ENCODE results near the gene RPL21. TPM values are rescaled to one million over a fixed set of nuclear protein-coding genes. Genes with fewer than 3 reads are reported as not detected.
A peak's percentile ranks its signal among the peaks of the same experiment; 100 is the strongest.
"Not testable (repeated sequence)": the region's sequence is repeated elsewhere in the genome, so short reads cannot be mapped to it uniquely, and the experiment has no call there.

The RPL21 gene
- total RNA-seq, 3 donors from 2014 or later (not counting 1 experiment from before 2014, with no cell fraction given), result 969 to 1,229 (median 1,130) TPM

GRCh38 chr13:27203854-27204253, 47.5 kb upstream of the RPL21 start:
- Mint-ChIP-seq H3K27ac (no peak overlapping the region), H3K27me3 (ENCODE audit: low read depth in 2 of 2) (peaks cover 9 to 18% of the 10 kb centered on the region in 2 donors), H3K9me3 (no peaks in the 10 kb centered on the region), H3K4me3 (no peak overlapping the region), H3K4me1 (no peaks in the 10 kb centered on the region), H3K36me3 (no peaks in the 10 kb centered on the region)
- DNase-seq (peak in 1 of 2 donors; percentile 25), ATAC-seq (no peak)
- intact Hi-C loops (cut with micrococcal nuclease), result loop anchor here (2.0 kb wide), 1 partner anchor 219 kb away; no protein-coding TSS in a partner anchor
- no peak overlapping the region for H3K4me3 ChIP-seq (ENCODE audit: low read length)
- H3K4me1 ChIP-seq (ENCODE audit: control insufficient read depth, insufficient read depth, low read length), result no peaks in the 10 kb centered on the region
- H3K27ac ChIP-seq (ENCODE audit: low read length), result no peak overlapping the region
- no peaks in the 10 kb centered on the region for H3K9me3 ChIP-seq (ENCODE audit: control insufficient read depth, insufficient read depth, low read length)
- TF ChIP-seq CTCF (IDR thresholded peaks at IDR 0.05), result no peak
- 77% methylated on average over 3 of the region's 3 CpGs for WGBS (ENCODE audit: insufficient coverage)
- no peaks in the 10 kb centered on the region for H3K36me3 ChIP-seq (ENCODE audit: control insufficient read depth, insufficient read depth, low read length)
- H3K27me3 ChIP-seq (ENCODE audit: control insufficient read depth, insufficient read depth, low read length), result no peaks in the 10 kb centered on the region

GRCh38 chr13:27208514-27208913, 42.8 kb upstream of the RPL21 start:
- TF ChIP-seq CTCF (IDR thresholded peaks at IDR 0.05), result no peak
- no peak overlapping the region for H3K27ac Mint-ChIP-seq
- peaks cover 13 to 19% of the 10 kb centered on the region in 2 donors for H3K4me1 Mint-ChIP-seq
- no peaks in the 10 kb centered on the region for H3K36me3 Mint-ChIP-seq
- ATAC-seq, result no peak
- intact Hi-C loops (cut with micrococcal nuclease), result no loop called here
- peaks cover 19% of the 10 kb centered on the region for H3K4me1 ChIP-seq (ENCODE audit: control insufficient read depth, insufficient read depth, low read length)
- no peak overlapping the region for H3K27ac ChIP-seq (ENCODE audit: low read length)
- no peaks in the 10 kb centered on the region for H3K36me3 ChIP-seq (ENCODE audit: control insufficient read depth, insufficient read depth, low read length)
- no peaks in the 10 kb centered on the region for H3K9me3 ChIP-seq (ENCODE audit: control insufficient read depth, insufficient read depth, low read length)
- H3K27me3 Mint-ChIP-seq (ENCODE audit: low read depth in 2 of 2), result peaks cover 9 to 12% of the 10 kb centered on the region in 2 donors
- H3K4me3 Mint-ChIP-seq, result no peak overlapping the region
- no peaks in the 10 kb centered on the region for H3K27me3 ChIP-seq (ENCODE audit: control insufficient read depth, insufficient read depth, low read length)
- H3K9me3 Mint-ChIP-seq, result no peaks in the 10 kb centered on the region
- DNase-seq, result no peak
- H3K4me3 ChIP-seq (ENCODE audit: low read length), result no peak overlapping the region
- WGBS (ENCODE audit: insufficient coverage), result 100% methylated on average over 1 of the region's 1 CpG

- H3K4me1 ChIP-seq (ENCODE audit: control insufficient read depth, insufficient read depth, low read length), result peaks cover 19% of the 10 kb centered on the region
- H3K4me3 ChIP-seq (ENCODE audit: low read length), result no peak overlapping the region
- H3K27ac ChIP-seq (ENCODE audit: low read length), result no peak overlapping the region
- Mint-ChIP-seq H3K4me3 (peak overlapping the region; percentile 31), H3K36me3 (peaks cover 14% of the 10 kb centered on the region), H3K9me3 (no peaks in the 10 kb centered on the region), H3K4me1 (peaks cover 23 to 29% of the 10 kb centered on the region in 2 donors), H3K27me3 (ENCODE audit: low read depth in 2 of 2) (peaks cover 0 to 7% of the 10 kb centered on the region in 2 donors), H3K27ac (no peak overlapping the region)
- peaks cover 7% of the 10 kb centered on the region for H3K9me3 ChIP-seq (ENCODE audit: control insufficient read depth, insufficient read depth, low read length)
- ATAC-seq (no peak), DNase-seq (no peak)
- intact Hi-C loops (cut with micrococcal nuclease), result no loop called here
- no peaks in the 10 kb centered on the region for H3K36me3 ChIP-seq (ENCODE audit: control insufficient read depth, insufficient read depth, low read length)
- H3K27me3 ChIP-seq (ENCODE audit: control insufficient read depth, insufficient read depth, low read length), result no peaks in the 10 kb centered on the region
- WGBS (ENCODE audit: insufficient coverage), result 100% methylated on average over 1 of the region's 1 CpG
- TF ChIP-seq CTCF (IDR thresholded peaks at IDR 0.05), result no peak
These were observed 40.1 kb upstream of the RPL21 start for GRCh38 chr13:27211271-27211670.

- H3K4me3 Mint-ChIP-seq, result peak overlapping the region; percentile 92
- Histone ChIP-seq H3K4me1 (ENCODE audit: control insufficient read depth, insufficient read depth, low read length) (peaks cover 19% of the 10 kb centered on the region), H3K36me3 (ENCODE audit: control insufficient read depth, insufficient read depth, low read length) (no peaks in the 10 kb centered on the region), H3K9me3 (ENCODE audit: control insufficient read depth, insufficient read depth, low read length) (peaks cover 12% of the 10 kb centered on the region), H3K27ac (ENCODE audit: low read length) (no peak overlapping the region), H3K27me3 (ENCODE audit: control insufficient read depth, insufficient read depth, low read length) (no peaks in the 10 kb centered on the region), H3K4me3 (ENCODE audit: low read length) (no peak overlapping the region)
- peaks cover 0 to 7% of the 10 kb centered on the region in 2 donors for H3K27me3 Mint-ChIP-seq (ENCODE audit: low read depth in 2 of 2)
- no peaks in the 10 kb centered on the region for H3K9me3 Mint-ChIP-seq
- H3K36me3 Mint-ChIP-seq, result peaks cover 14% of the 10 kb centered on the region
- no peak for DNase-seq
- H3K4me1 Mint-ChIP-seq, result peaks cover 23 to 29% of the 10 kb centered on the region in 2 donors
- intact Hi-C loops (cut with micrococcal nuclease), result no loop called here
- no peak for TF ChIP-seq CTCF (IDR thresholded peaks at IDR 0.05)
- peak overlapping the region; percentile 71 to 87 for H3K27ac Mint-ChIP-seq
- peak in 2 of 3 donors; percentile 5 to 18 for ATAC-seq
- 86% methylated on average over 17 of the region's 17 CpGs for WGBS (ENCODE audit: insufficient coverage)
These were observed 39.5 kb upstream of the RPL21 start for GRCh38 chr13:27211771-27212364.

- H3K9me3 Mint-ChIP-seq; intact Hi-C loops (cut with micrococcal nuclease); DNase-seq; H3K27me3 Mint-ChIP-seq (ENCODE audit: low read depth in 2 of 2); H3K4me3 ChIP-seq (ENCODE audit: low read length); H3K36me3 ChIP-seq (ENCODE audit: control insufficient read depth, insufficient read depth, low read length); ATAC-seq; H3K27ac ChIP-seq (ENCODE audit: low read length); H3K27me3 ChIP-seq (ENCODE audit: control insufficient read depth, insufficient read depth, low read length): not testable (repeated sequence)
- Histone ChIP-seq H3K4me1 (ENCODE audit: control insufficient read depth, insufficient read depth, low read length) (peaks cover 19% of the 10 kb centered on the region), H3K9me3 (ENCODE audit: control insufficient read depth, insufficient read depth, low read length) (peaks cover 19% of the 10 kb centered on the region)
- Mint-ChIP-seq H3K36me3 (peaks cover 14% of the 10 kb centered on the region), H3K4me3 (peak overlapping the region; percentile 92), H3K27ac (peak overlapping the region; percentile 72 to 87), H3K4me1 (peaks cover 23 to 29% of the 10 kb centered on the region in 2 donors)
- 95% methylated on average over 5 of the region's 5 CpGs for WGBS (ENCODE audit: insufficient coverage)
These were observed 38.0 kb upstream of the RPL21 start for GRCh38 chr13:27213386-27213785.

Measured in natural killer cell (primary cell).